Fibroblast of lung (primary cell): ENCODE data around the gene PTPRN. TPM values are rescaled to one million over a fixed set of nuclear protein-coding genes. Genes with fewer than 3 reads are reported as not detected.

Experiments
- DNase-seq, 2 donors: peaks; one replicate each; pipeline versions ENCODE4 v3.0.0 to v3.0.0-alpha.2; 2010; ENCODE audit warnings: low read depth in 2 of 2
- H2AFZ ChIP-seq: 2 replicates; pipeline ENCODE4 v1.5.1; 2012; ENCODE audit warnings: low read length, control low read depth, inconsistent platforms
- H3K27ac ChIP-seq: 2 replicates; pipeline ENCODE4 v1.5.1; 2011; ENCODE audit warnings: low read length, control low read depth; ENCODE audit not compliant: insufficient read depth
- H3K27me3 ChIP-seq: 2 replicates; pipeline ENCODE4 v1.5.1; 2011; ENCODE audit warnings: mild to moderate bottlenecking, low read length; ENCODE audit not compliant: control insufficient read depth, insufficient read depth
- H3K36me3 ChIP-seq: 2 replicates; pipeline ENCODE4 v1.5.1; 2011; ENCODE audit warnings: low read length; ENCODE audit not compliant: control insufficient read depth, insufficient read depth
- H3K4me1 ChIP-seq: 2 replicates; pipeline ENCODE4 v1.5.1; 2011; ENCODE audit warnings: low read length; ENCODE audit not compliant: control insufficient read depth, insufficient read depth; ENCODE audit errors: extremely low read depth
- H3K4me2 ChIP-seq: 2 replicates; pipeline ENCODE4 v1.5.1; 2011; ENCODE audit warnings: low read length, control low read depth; ENCODE audit not compliant: insufficient read depth; ENCODE audit errors: extremely low read depth
- H3K4me3 ChIP-seq, 4 experiments: fragments of 200-600 bp in 1 of 4; sonication (generic) in 1 of 4; replicated peaks in 1 of 4; 2 replicates each; pipeline ENCODE4 v1.5.1; 2011 to 2016; ENCODE audit warnings: low read length in 4 of 4, low read depth in 3 of 4, mild to moderate bottlenecking in 3 of 4, control low read depth in 2 of 4, inconsistent platforms in 1 of 4, mixed read lengths in 1 of 4; ENCODE audit not compliant: insufficient read depth in 1 of 4; ENCODE audit errors: control extremely low read depth in 1 of 4
- H3K79me2 ChIP-seq: 2 replicates; pipeline ENCODE4 v1.5.1; 2012; ENCODE audit warnings: mild to moderate bottlenecking, low read length, inconsistent platforms; ENCODE audit not compliant: control insufficient read depth, insufficient read depth
- H3K9ac ChIP-seq: 2 replicates; pipeline ENCODE4 v1.5.1; 2011; ENCODE audit warnings: mild to moderate bottlenecking, low read length, control low read depth; ENCODE audit not compliant: insufficient read depth
- H3K9me3 ChIP-seq: 2 replicates; pipeline ENCODE4 v1.5.1; 2012; ENCODE audit warnings: low read depth, low read length; ENCODE audit not compliant: control insufficient read depth, insufficient read depth
- H4K20me1 ChIP-seq: 2 replicates; pipeline ENCODE4 v1.5.1; 2011; ENCODE audit warnings: low read length; ENCODE audit not compliant: control insufficient read depth, insufficient read depth; ENCODE audit errors: extremely low read depth
- EZH2 ChIP-seq: IDR thresholded peaks from 2 replicates; pipeline ENCODE4 v1.5.1; 2012; ENCODE audit warnings: low read length, control low read depth, mild to moderate bottlenecking; ENCODE audit errors: missing control alignments
- polyA plus RNA-seq, 2 donors: library from polyadenylated mRNA; depleted of rRNA in 1 of 2; stranded (reverse) in 1 of 2; unstranded in 1 of 2; fragments of >200 nt; gene quantifications; 2 replicates each; pipeline ENCODE4 v1.2.1, GENCODE V29; 2011 to 2012; ENCODE audit warnings: missing spikeins in 1 of 2
- total RNA-seq: library from RNA; depleted of rRNA; stranded (reverse); fragments of >200 nt; gene quantifications from 2 replicates; pipeline ENCODE4 v1.2.1, GENCODE V29; 2014
- TF ChIP-seq, protein P1 (sequence below), 2 donors: IDR thresholded peaks in 1 of 2; conservative IDR thresholded peaks in 1 of 2; 1 replicate in 1 of 2; 2 replicates in 1 of 2; pipeline ENCODE4 v1.5.1; 2011 to 2012; ENCODE audit warnings: low read length in 2 of 2, control low read depth in 1 of 2, inconsistent platforms in 1 of 2, low read depth in 1 of 2, mild to moderate bottlenecking in 1 of 2

The PTPRN gene
- total and polyA plus RNA-seq, 2 donors (not counting 1 experiment from before 2014, with no cell fraction given), result 0.28 to 3.5 TPM

DNA sequence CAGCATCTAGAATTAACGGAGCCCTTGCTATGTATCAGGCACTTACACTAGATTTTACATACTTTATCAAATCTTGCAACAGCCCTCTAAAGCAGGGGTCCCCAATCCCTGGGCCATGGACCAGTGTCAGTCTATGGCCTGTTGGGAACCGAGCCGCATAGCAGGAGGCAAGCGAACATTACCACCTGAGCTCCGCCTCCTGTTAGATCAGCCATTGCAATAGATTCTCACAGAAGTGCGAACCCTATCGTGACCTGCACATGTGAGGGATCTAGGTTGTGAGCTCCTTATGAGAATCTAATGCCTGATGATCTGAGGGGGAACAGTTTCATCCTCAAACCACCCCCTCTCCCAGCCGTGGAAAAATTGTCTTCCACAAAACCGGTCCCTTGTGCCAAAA, 16.6 kb downstream of the PTPRN start:
- H3K79me2 ChIP-seq, result no peaks in the 10 kb centered on the region
- H3K9ac ChIP-seq, result no peak overlapping the region
- H3K27me3 ChIP-seq, result no peaks in the 10 kb centered on the region
- no peak overlapping the region for H3K4me2 ChIP-seq
- peaks cover 8% of the 10 kb centered on the region for H3K4me1 ChIP-seq
- DNase-seq, result no peak
- no peak for TF ChIP-seq EZH2
- TF ChIP-seq, protein P1, sequence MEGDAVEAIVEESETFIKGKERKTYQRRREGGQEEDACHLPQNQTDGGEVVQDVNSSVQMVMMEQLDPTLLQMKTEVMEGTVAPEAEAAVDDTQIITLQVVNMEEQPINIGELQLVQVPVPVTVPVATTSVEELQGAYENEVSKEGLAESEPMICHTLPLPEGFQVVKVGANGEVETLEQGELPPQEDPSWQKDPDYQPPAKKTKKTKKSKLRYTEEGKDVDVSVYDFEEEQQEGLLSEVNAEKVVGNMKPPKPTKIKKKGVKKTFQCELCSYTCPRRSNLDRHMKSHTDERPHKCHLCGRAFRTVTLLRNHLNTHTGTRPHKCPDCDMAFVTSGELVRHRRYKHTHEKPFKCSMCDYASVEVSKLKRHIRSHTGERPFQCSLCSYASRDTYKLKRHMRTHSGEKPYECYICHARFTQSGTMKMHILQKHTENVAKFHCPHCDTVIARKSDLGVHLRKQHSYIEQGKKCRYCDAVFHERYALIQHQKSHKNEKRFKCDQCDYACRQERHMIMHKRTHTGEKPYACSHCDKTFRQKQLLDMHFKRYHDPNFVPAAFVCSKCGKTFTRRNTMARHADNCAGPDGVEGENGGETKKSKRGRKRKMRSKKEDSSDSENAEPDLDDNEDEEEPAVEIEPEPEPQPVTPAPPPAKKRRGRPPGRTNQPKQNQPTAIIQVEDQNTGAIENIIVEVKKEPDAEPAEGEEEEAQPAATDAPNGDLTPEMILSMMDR (conservative IDR thresholded peaks at IDR 0.05 in 1 of 2, IDR thresholded peaks at IDR 0.05 in 1 of 2; ENCODE audit: low read depth in 1 of 2, low read length in 2 of 2), result no peak
- no peaks in the 10 kb centered on the region for H4K20me1 ChIP-seq
- no peak overlapping the region for H2AFZ ChIP-seq
- no peaks in the 10 kb centered on the region for H3K9me3 ChIP-seq
- no peak overlapping the region for H3K4me3 ChIP-seq
- no peak overlapping the region for H3K27ac ChIP-seq
- no peaks in the 10 kb centered on the region for H3K36me3 ChIP-seq

DNA sequence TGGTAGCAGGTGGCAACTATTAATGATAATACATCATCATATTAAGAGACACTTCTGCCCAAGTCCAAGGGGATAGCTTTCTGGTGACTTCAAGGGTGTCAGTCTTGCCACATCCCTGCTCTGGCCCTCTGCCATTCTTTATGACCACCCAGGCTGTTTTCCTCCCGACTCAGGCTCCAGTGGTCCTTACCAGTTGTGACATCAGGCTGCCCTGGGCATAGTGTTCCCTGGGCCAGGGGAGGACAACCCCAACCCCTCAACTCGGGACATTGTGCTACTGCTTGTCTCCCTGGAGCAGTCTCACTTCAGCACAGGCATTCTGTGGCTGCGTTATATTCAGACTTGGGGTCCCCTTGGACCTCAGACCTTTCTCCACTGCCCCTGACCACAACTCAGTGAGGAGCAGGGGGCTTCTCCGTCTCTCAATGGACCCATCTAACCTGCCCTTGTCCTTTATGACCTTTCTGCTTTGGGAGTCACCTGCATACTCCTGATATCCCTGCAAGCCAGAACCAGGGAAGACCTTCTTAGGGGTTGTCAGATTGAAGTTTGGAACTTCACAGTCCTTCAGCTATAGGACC, 17.2 kb downstream of the PTPRN start:
- no peak overlapping the region for H2AFZ ChIP-seq
- TF ChIP-seq, protein P1 (conservative IDR thresholded peaks at IDR 0.05 in 1 of 2, IDR thresholded peaks at IDR 0.05 in 1 of 2; ENCODE audit: low read depth in 1 of 2, low read length in 2 of 2), result no peak
- no peak for TF ChIP-seq EZH2
- H3K4me2 ChIP-seq, result no peak overlapping the region
- H3K9ac ChIP-seq, result no peak overlapping the region
- no peak overlapping the region for H3K27ac ChIP-seq
- no peak for DNase-seq
- no peak overlapping the region for H3K4me3 ChIP-seq
- peaks cover 8% of the 10 kb centered on the region for H3K4me1 ChIP-seq
- H3K9me3 ChIP-seq, result no peaks in the 10 kb centered on the region
- no peaks in the 10 kb centered on the region for H3K36me3 ChIP-seq
- no peaks in the 10 kb centered on the region for H3K27me3 ChIP-seq
- no peaks in the 10 kb centered on the region for H3K79me2 ChIP-seq
- H4K20me1 ChIP-seq, result no peaks in the 10 kb centered on the region

DNA sequence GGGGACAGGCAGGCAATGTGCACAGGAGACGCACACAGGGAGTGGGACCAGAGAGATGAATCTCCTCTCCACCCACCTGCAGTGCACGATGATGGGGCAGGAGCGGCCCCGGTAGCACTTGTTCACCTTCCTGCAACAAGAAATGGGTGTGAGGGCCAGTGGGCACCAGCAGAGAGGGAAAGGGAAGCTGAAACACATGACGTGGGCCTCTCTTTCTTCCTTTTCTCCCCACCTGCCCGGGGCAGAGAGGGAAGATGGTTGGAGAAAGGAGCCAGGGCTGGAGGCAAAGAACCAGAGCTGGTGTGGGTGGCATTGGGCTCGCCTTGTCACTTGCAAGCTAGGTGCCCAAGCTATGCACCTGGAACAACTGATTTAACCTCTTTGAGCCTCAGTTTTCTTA, 17.8 kb downstream of the PTPRN start:
- TF ChIP-seq EZH2, result no peak
- Histone ChIP-seq H3K36me3 (peaks cover 2% of the 10 kb centered on the region), H3K4me1 (peaks cover 11% of the 10 kb centered on the region), H3K4me2 (no peak overlapping the region), H3K27ac (no peak overlapping the region), H3K9ac (no peak overlapping the region), H3K9me3 (no peaks in the 10 kb centered on the region), H3K27me3 (no peaks in the 10 kb centered on the region), H3K4me3 (no peak overlapping the region), H4K20me1 (no peaks in the 10 kb centered on the region), H3K79me2 (no peaks in the 10 kb centered on the region), H2AFZ (no peak overlapping the region)
- no peak for DNase-seq
